ENCODE data around the gene SH2D1B.

The SH2D1B gene

DNA sequence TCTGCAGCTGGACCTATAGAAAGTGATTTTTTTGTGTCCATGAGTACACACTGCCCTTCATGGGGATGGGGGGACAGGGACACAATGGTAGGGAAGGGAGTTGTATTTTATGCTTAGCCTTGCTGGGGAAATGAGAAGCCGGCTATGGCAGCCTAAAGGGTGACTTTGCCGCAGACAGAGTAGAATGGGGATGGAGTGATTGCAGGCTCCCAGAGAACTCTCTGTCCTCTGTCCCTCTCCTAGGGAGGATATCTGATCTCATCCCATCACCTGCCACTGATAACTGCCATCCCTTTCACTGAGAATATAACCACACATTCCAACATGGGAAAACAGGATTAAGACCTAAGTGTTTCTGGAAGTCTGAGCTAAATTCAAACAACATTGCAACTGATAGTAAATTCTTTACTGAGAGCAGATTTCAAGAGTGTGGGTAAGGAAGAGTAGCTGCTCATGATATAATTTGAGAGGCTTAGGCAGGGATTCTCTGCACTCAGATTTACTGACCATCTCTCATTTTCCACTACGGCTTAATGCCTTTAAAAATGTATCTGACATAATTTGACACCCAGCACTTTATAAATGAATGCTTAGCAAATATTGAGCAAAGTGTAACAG, 13.9 kb downstream of the SH2D1B start:
- no peak for DNase-seq

DNA sequence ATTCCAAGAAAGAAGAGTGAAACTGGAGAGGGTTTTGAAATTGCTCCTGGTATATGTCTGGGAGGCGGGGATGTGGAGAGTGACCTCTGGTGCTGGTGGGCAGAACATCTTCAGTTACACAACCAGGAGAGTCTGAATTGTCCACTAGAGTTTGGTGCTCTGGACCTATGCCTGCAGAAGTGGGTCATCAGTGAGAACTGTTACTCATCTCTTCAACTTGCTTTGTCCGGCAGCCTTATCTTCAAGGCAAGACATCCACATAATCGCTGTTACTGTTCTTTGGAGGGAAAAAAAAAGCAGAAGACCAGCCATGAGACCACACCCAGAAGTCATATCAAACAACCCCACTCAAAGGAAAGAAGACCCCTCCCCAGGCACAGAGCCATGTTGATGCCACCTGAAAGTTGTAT, 14.9 kb downstream of the SH2D1B start:
- no peak for DNase-seq

DNA sequence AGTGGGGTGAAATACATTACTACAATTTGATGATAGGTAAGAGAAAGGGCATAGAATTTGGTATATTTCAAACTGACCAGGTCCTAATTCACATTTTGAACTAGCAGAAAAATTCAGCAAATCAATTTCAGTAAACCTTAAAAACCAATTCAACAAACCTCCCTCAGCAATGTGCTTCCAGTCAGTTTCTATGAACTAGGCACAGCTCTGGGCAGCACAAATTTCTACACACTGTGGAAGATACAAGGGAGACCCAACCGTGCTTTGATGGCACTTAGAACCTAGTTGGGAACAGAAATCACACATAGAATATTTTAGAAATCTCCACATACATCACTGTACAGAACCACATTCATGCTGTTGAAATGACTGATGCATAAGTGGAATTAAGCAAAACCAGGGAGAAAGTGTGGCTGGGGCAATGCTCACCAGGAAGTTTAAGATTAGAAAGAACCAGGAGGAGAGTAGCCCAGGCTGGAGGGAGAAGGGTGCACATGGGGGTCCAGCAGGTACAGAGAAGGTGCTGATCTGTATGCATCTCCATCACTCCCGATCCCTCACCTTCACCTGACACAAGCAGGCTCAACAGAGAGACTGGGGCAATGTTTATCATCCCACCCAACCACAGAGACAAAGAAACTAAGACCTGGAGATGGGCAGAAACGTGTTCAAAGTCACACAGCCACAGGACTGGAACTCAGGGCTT, 15.6 kb downstream of the SH2D1B start:
- DNase-seq: no peak

DNA sequence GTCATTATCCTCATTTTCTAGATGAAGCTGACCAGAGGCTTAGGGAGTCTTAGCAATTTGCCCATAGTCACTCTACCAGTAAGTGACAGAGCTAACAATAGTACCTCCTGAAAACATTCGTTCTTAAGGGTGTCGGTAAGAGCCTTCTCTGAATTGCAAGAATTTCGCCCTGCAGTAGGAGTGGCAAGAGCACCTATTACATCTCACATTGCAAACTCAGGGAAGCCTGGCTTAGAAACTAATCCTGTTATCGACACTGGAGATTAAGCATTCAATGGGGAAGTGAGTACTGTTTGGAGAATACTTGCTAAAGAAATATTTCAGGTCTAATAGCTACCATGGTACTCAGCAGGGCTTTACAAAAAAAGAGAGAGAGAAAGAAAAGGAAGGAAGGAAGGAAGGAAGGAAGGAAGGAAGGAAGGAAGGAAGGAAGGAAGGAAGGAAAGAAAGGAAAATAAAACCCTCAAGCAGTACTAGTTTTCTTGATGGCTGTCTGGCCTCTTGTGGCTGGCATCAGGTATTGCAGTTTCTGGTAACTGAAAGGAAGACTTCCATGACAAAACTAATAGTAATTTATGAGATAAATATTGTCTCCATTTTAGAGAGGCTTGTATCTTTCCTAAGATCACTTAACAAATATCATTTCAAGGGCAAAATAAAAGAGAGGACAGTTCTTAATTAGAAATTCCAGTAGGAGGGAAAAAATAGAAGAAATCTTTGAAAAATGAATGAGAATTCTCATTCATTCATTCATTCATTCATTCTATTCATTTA, 20.0 kb downstream of the SH2D1B start:
- peak; percentile 27 for DNase-seq

DNA sequence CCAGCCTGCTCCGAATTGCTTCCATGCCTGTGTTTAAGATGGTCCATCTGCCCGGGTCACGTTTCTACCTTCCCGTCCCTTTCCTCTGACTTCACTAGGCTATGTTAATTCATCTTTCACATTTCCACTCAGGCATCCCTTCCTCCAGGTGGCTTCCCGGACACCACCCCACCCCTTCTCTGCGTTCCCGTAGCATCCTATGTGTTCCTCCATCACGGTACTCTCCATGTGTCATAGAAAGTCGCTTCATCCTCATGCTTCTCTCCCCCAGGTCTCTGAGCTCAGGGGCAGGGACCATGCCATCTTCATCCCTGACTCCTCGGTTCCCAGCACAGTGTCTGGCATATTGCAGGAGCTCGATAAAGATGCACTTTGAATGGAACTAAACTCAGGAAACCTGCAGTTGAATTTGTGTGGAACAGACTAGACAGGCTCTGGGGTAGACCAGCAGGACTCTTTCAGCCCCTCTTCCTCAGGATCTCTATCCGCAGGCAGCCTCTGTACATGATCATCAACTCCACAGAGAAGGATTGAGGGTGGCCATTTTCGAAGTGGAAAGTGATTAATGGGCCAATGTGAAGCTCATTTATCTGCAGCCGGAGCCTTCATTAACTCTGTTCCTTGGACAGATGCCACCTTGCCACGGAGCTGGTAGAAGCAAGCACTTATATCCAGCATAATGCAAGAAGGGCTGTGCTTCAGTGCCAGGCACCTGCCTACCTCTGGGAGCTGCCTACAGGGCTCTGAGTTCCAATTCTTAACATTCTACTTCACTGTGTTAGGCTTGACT, 21.3 kb downstream of the SH2D1B start:
- no peak for DNase-seq

DNA sequence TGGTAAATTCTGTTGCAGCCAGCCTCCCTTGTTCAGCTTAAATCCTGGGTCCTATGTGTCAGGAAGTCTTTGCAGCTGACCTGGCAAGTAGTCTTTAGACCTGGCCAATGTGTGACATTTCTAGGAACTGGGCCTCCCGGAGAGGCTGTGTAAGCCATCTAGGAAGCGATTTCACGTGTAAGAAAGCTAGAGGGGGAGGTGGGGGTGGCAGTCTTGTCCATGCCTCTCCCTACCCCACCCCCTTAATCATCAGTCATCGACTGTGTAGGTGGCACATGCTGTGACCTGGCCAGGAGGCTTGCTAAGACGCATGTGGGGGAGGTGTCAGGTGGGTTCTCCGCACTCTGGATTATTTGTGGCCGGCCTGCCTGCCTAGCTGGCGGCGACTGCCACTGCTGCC, 22.0 kb downstream of the SH2D1B start:
- DNase-seq: no peak

DNA sequence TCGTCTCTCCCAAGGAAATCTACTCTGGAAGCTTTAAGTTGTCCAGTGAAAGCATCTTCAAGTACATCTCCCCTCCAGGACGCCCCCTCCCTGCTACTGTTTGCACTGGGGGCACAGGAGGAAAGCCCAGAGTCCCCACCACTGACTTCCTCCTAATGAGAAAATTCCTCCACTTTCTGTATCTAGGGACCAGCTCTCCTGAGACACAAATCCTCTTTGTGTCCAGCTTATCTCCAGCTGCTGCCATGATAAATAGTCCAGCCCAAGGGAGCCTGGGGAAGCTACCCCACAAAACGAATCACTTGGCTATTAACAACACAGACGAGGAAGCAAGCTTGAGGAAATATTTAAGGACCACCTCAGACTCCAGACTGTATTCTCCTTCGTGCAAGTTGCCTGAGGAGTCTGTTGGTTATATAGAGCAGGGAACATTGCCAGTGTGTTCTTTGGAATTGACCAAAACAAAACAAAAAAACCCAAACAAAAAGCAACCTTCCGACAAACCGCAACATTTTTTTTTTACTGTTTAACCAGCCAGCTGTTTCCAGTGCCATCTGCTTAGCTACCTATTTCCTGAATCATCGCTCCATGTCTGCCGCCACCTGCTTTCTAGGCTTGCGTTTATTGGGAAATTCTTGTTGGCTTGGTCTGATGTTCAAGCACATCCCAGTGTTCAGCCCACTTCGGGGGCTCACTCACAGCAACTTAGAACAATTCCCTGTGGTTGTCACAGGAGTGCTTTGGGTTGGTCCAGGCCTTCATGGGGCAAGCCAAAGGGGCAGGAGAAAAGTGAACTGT, 22.7 kb downstream of the SH2D1B start:
- no peak for DNase-seq

DNA sequence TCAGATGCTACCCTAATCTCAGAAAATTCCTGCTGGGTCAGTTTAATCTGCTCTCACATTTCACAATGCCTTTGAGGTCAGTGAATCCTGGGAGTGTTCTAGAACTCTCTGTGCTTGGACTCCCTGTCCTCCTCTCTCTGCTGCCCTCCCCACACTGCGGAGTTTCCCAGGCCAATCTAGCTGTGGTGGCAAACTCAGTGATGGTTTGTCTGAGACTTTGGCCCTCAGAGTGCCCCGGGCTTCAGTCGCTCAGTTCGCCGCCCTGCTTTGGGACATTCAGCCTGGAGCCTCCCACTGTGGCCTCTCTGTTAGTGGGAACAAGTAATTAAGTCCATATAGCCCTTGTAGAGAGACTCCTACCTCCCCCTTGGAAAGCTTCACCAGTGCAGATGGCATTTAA, 23.3 kb downstream of the SH2D1B start:
- no peak for DNase-seq

DNA sequence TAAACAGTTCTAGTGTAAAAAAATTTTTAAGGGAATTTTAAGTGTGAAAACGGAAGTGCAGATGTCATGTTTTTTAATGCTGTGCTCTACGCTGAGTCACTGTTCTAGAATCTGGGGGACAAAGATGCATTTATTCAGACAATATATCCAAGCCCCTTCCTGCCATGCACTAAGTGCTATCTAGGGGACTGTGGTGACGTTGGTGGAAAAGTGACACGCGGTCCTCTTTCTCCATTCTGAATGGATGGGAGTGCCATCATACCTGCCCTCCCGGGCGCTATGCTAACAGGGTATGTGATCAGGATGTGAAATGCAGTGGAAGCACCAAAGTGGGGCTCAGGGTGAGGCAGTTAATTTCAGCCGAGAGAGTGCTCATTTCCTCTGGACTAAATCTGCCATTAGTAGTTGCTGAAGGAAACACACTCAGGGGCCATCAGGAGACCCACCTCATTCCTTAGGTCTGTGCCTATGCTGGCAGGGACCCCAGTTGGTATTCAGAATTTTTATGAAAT, 23.8 kb downstream of the SH2D1B start:
- DNase-seq: no peak

DNA sequence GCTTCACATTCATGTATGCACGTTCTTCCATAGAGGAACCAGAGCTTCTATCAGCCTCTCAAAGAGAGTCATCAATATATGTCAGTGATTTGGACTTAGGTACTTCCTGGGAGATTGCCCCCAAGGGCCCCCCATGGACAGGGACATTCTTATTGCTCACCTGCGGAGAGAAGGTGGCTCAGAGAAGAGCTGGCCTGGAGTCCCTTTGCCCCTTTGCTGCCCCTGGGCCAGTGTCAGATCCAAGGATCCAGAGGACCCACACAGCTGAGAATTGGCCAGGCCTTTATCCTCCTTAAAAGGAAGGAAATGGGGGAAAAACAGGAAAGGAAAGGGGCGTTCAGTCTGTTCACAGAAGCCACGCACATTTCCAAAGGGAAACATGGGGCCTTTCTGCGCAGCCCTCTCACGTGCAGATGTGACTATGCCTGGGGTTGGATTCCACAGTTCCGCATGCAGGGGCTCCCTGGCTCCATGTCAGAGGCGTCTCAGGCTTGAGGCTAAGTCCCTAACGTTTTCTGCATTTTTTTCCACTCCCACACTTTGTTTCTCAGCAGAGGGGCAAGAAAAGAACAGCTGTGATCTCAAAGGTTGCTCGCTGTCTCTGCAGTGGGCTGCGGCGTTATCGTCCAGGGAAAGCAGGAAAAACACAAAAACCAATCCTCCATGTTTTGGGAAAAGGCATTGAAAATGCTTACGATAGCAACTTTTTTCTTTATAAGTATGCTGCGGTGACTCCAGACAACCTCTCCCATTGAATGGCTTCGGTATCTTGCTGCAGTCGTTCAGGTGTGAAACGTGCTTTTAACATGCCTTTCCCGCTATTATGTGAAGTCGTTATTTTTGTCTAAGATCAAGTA, 24.5 kb downstream of the SH2D1B start:
- DNase-seq: no peak

DNA sequence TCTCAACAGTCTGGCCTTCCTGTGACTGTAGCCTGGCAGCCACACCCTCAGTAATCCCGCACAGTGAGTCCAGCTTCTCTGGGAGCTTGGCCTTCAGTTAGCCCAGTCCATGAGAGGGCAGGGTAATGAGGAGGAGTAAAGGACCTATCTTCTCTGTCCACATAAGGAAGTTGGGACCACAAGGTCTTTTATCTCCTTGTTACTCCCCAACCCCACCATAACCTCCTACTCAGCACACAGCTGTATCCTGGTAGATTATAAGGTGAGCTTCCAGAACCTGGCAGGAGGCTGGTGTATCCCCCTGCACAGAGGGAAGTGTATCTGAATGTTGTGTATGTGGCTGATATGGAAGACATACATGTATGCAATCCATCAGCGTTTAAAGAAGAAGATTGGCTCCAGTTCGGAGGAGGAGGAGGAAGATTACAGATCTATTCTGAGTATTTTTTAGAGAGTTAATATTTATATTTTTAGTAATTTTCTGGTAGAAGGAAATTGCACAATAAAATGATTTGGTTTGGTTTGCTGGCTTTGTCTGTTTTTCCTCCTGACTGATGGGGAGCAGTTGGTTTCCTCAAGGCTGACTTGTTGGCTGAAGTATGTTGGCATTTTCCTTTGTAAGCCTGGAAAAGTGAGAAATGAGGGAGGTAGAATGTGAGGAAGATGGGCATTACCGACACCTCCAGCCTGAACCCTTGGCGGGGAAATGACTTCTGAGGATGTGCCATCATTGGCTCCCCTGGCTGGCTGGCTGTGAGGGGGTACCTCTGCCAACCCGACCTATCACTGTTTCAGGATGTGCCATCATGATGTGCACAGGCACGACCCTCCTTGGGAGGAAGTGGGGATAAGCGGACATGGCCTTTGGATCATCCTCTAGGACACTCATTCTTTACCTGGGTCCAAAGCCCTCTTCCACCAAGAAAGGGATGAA, 25.4 kb downstream of the SH2D1B start:
- no peak for DNase-seq

DNA sequence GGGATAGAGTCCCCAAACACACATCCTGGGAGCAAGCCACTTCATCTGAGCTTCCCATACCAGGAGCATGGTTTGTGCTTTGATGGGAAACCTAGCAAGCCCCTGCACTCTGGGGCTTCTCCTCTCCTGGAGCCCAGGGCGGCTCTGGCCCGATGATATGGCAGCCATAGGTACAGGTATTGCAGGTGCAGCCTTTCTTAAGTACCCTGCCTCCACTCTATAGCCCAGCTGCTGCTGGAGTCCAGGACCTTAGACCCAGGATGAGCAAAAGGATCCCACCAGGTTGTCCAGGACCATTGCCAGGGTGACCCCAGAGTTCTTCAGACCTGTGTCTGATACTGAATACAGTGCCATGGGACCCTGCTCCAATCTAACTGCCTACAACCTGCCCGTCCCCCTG, 26.2 kb downstream of the SH2D1B start:
- DNase-seq: no peak

DNA sequence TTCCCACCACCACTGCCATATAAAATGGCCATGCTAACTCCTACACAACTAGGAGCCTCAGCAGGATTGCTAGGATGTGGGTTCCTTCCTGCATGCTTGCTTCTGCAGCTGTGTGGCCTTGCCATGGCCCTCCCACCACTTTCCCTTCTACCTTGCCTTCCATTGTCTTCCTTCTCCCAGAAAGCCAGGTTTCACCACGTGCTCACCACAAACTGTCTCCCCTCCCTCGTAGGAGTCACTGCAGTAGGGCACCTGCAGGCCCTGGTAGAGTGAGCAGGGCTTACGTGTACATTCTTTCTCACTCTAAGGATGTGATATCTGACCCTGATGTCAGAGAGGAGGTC, 26.7 kb downstream of the SH2D1B start:
- DNase-seq: no peak

DNA sequence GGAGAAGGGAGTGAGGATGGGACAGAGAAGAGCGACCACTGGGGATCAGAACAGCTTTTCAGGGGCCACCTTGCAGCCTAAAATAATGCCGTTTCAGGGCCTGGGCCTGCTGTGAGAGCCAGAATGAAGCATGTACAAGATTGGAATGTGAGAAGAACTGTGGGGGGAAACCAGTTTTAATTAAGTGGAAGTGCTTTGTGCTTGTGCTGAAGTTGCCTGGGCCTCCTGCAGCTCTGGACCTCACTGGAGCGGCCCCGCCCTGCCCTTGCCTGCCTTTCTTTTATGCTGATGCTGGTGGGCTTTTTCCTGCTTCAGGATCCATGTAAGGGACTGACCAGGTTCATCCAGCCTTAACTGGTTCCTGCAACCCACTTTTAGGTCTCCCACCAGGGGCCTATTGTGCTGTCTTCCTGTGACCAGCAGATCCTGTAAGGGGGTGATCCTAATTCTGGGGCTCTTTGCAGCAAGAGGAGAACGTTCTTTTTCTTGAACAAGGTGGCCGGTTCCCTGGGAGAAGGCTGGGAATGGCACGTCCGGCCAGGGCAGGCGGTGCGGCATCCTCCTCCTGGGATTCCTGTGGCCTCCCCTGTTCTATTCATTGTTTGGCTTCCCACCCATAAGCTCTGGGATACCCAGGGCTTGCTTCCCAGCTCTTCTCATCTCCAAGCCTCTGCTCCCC, 27.2 kb downstream of the SH2D1B start:
- no peak for DNase-seq

DNA sequence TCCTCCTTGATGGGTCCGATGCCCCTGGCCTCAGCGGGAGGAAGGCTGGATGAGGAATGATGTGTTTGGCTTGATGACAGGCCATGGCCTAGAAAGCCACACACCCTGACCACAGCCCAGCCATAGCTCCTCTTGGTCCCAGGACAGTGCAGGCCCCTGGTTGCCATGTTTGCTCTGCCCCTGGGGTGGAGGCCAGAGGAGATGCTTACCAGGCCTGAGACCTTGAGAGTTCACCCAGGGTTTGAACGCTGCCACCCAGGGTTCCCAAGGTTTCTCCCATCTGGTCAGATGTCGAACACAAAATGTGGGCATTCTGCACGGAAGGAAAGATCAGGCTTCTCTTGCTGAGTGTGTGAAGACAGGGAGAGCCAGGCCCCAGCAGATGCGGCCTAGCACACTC, 27.8 kb downstream of the SH2D1B start:
- DNase-seq: no peak

DNA sequence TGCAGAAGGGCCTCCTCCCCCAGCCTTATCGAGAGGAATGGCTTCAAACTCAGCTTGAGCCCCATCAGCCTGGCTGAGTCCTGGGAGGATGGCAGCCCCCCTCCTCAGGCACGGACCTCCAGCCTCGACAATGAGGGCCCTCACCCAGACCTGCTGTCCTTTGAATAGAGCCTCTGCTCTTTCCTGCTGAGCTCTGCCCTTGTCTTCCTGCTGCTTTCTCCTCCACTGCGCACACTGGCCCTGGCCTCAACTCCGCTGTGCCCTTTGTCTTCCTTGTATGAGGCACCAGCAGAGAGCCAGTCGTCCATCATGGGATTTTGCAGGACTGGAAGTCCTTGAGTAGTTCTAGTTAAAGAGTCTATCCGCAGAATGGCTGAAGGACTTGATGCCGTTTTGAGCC, 28.4 kb downstream of the SH2D1B start:
- DNase-seq: no peak

DNA sequence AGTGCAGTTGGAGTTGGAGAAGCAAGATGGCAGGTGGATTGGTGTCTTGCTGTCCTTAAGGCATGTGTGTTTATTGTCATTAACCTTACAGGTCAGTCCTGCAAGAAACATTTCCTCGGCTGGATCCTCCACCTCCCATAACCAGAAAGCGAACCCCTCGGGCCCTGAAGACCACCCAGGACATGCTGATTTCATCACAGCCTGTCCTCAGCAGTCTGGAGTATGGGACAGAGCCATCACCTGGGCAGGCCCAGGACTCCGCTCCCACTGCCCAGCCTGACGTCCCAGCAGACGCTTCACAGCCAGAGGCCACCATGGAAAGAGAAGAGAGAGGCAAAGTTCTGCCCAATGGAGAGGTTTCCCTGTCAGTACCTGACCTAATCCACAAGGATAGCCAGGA, 28.8 kb downstream of the SH2D1B start:
- no peak for DNase-seq

DNA sequence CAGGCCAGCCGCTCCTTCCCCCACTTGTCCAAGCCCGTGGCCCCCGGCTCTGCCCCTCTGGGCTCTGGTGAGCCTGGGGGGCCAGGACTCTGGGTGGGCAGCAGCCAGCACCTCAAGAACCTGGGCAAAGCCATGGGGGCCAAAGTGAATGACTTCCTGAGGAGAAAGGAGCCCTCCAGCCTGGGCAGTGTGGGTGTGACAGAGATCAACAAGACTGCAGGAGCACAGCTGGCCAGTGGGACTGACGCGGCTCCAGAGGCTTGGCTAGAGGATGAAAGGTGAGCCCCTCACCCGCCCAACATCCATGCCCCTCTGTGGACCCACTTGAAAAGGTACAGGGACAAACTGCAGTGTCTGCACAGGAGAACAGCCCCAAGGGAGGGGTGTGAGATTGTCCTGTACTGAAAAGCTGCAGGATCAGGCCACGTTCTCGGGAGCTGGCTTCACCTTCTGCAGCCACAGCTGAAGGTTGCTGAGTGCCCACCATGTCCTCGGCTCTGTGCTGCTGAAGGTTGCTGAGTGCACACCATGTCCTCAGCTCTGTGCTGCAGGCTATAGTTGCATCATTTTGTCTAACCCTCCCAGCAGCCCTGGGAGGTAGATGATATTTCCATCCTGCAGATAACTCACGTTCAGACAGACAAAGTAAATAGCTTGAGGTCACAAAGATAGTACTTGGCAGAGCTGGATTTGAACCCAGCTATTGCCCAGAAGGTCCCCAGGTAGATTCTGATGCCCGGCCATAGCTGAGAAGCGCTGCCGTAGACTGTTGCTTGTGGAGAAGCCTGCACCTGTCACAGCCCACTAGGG, 29.8 kb downstream of the SH2D1B start:
- DNase-seq: no peak

DNA sequence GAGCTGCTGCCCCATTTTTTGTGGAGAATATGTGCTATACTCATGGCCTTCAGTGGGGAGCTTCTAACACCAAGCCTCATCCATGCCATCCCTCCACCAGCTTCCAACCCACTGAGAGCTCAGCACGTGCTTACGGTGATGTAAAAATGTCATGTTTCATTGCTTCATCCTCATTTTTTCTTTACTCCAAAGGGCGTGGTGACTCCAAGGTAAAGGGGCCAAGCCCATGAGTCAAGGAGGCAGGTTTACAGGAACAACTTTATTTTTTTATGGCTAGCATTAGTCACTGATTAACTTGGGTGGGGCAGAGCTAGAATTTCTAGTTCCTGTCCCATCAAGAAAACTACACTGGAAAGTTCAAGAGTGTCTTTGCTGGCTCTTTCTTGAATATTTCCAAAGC, 30.6 kb downstream of the SH2D1B start, which contains the start of gene C1orf226:
Gene C1orf226, plus strand, starts transcription at position 346 of the 400 bp plus-strand sequence. CDS start 174 bp downstream, outside the sequence.
- DNase-seq: no peak
